ENCODE measurements around the gene PAK1IP1.

DNA sequence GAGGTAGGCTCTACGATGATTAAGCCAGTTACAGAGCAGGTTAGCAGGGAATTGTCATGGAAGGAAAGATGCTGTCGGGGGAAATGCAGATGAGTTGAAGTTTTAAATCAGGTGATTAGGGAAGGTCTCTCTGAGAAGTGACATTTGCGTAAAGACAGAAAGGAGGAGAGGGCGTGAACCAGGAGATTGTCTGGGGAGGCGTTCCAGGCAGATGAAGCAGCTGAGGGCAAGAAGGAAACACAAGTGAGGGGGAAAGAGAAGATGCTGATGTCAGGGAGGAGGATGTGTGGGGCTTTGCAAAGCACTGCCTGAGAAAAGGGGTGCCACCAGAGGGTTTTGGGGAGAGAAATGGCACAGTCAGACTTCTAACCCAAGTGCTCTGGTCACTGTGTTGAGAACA, 50.3 kb downstream of the PAK1IP1 start:
- TF ChIP-seq, protein P1, sequence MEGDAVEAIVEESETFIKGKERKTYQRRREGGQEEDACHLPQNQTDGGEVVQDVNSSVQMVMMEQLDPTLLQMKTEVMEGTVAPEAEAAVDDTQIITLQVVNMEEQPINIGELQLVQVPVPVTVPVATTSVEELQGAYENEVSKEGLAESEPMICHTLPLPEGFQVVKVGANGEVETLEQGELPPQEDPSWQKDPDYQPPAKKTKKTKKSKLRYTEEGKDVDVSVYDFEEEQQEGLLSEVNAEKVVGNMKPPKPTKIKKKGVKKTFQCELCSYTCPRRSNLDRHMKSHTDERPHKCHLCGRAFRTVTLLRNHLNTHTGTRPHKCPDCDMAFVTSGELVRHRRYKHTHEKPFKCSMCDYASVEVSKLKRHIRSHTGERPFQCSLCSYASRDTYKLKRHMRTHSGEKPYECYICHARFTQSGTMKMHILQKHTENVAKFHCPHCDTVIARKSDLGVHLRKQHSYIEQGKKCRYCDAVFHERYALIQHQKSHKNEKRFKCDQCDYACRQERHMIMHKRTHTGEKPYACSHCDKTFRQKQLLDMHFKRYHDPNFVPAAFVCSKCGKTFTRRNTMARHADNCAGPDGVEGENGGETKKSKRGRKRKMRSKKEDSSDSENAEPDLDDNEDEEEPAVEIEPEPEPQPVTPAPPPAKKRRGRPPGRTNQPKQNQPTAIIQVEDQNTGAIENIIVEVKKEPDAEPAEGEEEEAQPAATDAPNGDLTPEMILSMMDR (IDR thresholded peaks at IDR 0.05): no peak
- no peak for TF ChIP-seq POLR2A (IDR thresholded peaks at IDR 0.05)

Data from adrenal gland (tissue), 5 donors.